Middle frontal gyrus (tissue), 1 donor: ENCODE measurements around the gene EMSY.
"Not testable (repeated sequence)": the region's sequence is repeated elsewhere in the genome, so short reads cannot be mapped to it uniquely, and the experiment has no call there.

Source experiments
- DNase-seq: peaks from one replicate; pipeline ENCODE4 v3.0.0-alpha.2; 2015; ENCODE audit warnings: low spot score; ENCODE audit errors: extremely low spot score

EMSY gene

GRCh38 chr11:76444384-76445120, at the start of gene EMSY:
Gene EMSY (plus strand): TSS chr11:76445018. CDS start chr11:76446939, 1,921 bp downstream.
- DNase-seq: peak; percentile 98

DNA sequence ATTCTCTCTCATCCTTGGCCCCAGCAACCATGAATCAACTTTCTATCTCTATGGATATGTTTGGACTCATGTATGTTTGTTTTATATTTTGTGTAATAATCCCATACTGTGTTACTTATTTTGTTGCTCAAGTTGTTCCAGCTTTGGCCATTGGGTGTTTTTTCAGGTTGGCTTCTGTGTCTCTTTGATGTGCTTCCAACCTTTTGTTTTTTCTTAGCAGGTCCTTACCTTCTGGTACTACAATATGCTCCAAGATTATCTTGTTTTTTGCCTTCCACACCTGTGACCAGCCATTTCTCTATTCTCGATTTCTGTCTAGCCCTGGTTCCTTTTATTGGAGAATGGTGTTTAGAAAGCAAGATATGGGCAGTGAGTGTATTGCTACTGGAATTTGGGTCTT, 49.5 kb upstream of the EMSY start:
- no peak for DNase-seq

DNA sequence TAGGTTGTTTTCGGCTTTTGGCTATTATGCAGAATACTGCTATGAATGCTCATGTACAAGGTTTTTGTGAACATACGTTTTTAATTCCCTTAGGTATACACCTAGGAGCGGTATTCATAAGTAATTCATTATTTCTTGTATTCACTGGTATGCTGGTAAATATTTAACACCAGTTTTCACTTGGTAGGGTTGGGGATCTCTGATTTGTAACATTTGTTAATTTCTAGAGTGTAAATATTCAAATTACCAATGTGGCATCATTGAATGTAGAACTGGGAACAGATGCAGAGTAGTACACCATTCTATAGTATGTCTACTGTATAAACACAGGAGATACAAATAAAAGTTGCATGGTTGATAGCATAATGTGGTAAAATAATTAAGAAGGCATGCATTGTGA, 47.4 kb upstream of the EMSY start:
- no peak for DNase-seq

DNA sequence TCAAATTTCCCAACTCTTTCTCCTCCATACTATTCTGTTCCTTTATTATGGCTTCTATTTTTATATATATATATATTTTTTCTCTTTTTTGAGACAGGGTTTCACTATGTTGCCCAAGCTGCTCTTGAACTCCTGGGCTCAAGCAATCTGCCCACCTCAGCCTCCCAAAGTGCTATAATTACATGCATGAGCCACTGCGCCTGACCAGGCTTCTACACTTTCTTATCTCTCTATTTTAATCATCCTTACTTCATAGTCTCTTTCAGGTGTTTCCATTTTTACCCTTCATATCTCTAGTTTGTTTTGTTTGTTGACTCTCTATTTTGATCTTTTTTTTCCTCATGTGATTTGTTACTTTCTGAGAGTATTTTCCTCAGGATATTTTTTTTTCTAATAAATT, 43.9 kb upstream of the EMSY start:
- DNase-seq: no peak

DNA sequence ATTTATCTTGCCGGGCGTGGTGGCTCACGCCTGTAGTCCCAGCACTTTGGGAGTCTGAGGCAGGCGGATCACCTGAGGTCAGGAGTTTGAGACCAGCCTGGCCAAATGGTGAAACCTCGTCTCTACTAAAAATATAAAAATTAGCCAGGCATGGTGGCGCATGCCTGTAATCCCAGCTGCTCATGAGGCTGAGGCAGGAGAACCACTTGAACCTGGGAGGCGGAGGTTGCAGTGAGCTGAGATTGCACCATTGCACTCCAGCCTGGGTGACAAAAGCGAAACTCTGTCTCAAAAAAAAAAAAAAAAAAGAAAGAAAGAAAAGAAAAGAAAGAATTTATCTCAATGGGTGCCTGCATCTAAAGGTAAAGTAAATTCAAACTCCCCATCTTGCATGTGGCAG, 43.3 kb upstream of the EMSY start:
- not testable (repeated sequence) for DNase-seq

DNA sequence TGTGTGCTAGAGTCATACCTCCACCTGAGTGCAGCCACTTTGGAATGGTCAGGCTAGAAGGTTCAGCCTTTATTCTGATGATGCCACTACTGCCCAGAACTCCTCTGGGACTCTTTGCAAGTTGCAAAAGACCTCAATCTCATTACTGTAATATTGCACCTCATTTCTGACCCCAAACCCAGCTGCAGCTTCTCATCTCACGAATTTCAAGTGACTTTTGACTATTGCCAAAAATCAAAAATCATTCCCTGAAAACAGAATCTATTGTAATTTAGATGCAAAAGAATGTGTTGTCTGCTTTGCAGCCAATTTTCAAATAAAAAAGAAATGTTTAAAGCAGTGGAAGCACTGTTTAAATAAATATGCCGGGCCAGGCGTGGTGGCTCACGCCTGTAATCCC, 38.5 kb upstream of the EMSY start:
- DNase-seq: no peak

GRCh38 chr11:76408171-76408965, 36.5 kb upstream of the EMSY start:
- no peak for DNase-seq

DNA sequence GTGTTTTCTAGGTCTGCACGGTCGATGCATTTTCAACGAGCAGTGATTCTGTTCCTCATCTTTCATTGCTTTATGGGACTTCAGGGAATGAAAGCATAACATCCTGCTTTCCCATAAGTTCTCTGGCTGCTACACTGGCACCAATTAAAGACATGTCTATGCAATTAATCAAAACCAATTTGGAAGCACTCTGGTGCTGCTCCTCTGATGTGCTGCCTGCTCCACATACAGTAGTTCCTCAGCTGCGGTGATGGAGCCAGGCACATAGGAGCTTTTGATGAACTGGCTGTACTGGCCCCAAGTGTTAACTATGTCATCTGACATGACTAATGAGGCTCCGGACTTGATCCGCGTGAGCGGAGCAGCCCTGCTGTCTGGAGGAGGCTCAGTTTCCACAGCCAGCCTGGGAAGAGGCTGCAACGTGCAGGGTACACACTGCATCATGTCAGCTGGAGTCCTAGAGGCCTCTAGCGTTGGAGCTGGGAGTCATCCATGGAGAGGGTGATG, 33.9 kb upstream of the EMSY start:
- DNase-seq: no peak

DNA sequence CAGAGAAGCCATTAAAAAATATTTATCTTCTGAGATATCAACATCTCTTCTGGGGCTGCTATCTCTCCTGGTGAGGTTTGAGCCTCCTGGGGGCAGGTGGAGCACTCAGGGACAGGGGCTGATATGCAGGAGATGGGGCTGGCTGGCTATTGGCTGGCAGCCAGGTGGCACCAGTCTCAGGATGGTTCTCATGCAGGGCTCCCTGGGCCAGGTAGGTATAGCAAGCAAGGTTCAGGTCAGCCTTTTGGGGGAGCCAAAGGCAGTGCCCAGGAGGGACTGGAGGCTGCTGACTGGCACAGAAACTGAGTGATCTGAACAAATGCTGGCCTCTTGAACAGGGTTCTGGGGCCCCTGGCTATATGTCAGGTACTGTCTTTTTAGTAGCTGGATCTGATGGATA, 29.7 kb upstream of the EMSY start:
- no peak for DNase-seq

DNA sequence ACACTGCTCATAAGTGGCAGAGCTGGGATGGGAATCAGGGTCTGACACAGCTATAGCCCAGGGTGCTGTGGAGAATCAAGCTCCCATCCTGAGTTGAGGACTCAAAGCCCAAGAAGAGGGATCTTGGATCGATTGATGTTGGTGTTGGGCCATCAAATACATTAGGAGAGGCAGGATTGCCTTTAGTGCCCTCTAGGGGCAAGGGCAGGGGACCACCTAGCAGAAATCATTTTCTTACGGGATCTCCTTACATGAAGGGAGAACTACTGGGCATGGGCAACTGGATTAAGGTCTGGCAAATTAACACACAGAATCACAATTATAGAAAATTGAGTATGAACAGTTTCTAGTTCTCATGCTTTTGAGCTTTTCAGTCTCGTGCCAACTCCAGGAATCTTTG, 24.9 kb upstream of the EMSY start:
- no peak for DNase-seq

DNA sequence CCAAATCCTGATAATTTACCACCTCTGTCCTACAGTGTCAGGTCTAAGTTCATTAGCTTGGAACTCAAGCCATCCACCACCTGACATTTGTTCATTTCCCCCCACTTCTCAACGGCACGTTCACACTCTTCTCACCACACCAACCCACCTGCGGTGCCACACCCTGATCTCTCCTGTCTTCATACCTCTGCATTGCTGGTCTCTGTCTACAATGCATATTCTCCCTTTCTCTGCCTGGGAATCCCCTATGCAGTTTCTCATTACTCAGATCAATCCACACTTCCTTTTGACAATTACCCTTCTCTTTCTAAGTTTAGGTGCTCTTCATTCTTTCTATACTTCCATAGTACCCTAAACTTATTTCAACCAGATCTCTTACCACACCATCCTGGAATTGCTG, 20.4 kb upstream of the EMSY start:
- no peak for DNase-seq

GRCh38 chr11:76424891-76425290, 19.9 kb upstream of the EMSY start:
- no peak for DNase-seq

- no peak for DNase-seq
Observed at GRCh38 chr11:76426660-76427059, 18.2 kb upstream of the EMSY start.

DNA sequence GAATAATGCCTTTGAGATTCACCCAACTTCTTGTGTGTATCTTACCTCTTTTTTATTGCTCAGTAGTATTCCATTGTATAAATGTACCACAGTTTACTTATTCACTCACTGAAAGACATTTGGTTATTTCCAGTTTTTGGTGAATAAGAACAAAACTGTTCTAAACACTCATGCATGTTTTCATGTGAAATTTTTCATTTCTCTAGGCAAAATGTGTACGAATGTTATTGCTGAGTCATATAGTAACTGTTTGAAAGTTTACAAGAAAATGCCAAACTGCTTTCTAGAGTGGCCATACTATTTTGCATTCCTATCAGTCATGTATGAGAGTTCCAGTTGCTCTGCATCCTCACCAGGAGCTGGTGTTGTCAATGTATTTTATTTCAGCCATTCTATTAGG, 8.8 kb upstream of the EMSY start:
- no peak for DNase-seq

DNA sequence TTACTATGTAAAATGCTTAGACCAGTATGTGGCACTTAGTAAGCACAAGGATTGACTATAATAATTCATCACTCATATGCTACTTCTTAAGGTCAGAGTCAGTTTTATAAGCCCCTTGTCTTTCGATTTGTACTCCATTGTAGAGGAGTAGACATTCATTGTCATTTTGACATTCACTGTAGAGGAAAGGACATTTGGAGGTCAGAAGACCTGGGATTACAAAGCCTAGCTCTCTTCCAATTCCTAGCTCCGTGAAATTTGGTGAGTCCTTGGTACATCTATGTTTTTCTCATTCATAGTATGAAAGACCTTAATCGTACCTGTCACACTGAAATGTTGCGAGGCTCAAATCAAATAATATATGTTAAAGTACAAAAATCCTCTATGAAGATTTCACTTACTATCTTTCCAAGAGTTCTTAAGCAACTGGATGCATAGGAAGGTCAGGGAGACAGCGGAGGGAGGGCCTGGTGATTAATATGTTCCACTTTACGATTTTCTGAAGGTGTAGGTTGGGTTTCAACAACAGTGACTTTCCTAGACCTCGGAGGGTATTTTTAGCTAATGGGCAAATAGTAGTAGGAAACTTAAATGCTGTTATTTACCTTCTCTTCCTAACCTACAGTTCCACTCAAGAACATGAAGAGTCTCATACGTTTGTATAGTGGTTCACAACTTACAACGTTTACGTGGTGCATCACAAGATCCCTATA, 1.4 kb upstream of the EMSY start:
- DNase-seq: no peak

GRCh38 chr11:76444065-76444383, 794 bp upstream of the EMSY start:
- DNase-seq: no peak

GRCh38 chr11:76445121-76446084, 585 bp downstream of the EMSY start:
- DNase-seq: peak; percentile 7

DNA sequence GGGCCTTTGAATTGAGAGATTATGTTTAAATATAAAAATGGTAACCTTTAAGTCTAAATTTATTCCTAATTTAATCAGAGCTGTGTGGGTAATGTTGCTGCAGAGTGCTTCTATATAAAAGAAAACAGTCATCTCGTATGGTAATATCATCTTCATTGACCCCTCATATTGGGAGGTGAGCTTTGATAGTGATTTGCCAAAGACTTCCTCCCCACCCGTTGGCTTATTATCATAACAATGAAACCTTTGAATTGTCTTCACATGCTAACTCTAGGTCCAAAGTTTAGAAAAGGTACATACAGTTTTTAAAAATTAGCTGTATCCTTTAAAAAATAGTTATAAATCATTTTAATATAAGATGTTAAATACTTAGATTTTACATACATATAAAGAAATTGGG, 3.7 kb downstream of the EMSY start:
- DNase-seq: no peak

- DNase-seq: no peak
Observed at GRCh38 chr11:76453248-76453647, 8.4 kb downstream of the EMSY start.

- DNase-seq: no peak
Observed at GRCh38 chr11:76455331-76455730, 10.5 kb downstream of the EMSY start.

DNA sequence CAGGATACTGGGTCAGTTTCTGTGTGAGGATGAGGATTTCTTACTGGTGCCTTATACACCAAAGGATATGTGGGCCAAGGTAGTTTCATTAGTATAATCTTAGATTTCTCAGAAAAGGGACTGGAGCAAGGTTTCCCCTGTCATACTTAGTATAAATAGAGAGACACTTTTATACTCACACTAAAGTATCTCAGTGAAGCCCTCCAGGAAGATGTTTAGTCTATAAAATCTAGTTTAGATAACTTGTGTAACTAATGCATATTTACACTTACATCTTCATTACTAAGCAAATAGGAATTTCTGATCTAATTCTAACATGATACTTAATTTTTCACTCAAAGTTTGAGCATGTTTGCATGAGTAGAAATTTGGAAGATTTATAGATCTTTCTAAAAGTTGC, 11.1 kb downstream of the EMSY start:
- DNase-seq: no peak
